Measurements from ENCODE around the gene TPPP2. TPM values are rescaled to one million over a fixed set of nuclear protein-coding genes. Genes with fewer than 3 reads are reported as not detected.

The TPPP2 gene
- total and polyA plus RNA-seq, 9 of the 15 experiments (the other 6 are each of a cell fraction or from before 2014, with no cell fraction given), result 0.18 TPM; not detected in 8

DNA sequence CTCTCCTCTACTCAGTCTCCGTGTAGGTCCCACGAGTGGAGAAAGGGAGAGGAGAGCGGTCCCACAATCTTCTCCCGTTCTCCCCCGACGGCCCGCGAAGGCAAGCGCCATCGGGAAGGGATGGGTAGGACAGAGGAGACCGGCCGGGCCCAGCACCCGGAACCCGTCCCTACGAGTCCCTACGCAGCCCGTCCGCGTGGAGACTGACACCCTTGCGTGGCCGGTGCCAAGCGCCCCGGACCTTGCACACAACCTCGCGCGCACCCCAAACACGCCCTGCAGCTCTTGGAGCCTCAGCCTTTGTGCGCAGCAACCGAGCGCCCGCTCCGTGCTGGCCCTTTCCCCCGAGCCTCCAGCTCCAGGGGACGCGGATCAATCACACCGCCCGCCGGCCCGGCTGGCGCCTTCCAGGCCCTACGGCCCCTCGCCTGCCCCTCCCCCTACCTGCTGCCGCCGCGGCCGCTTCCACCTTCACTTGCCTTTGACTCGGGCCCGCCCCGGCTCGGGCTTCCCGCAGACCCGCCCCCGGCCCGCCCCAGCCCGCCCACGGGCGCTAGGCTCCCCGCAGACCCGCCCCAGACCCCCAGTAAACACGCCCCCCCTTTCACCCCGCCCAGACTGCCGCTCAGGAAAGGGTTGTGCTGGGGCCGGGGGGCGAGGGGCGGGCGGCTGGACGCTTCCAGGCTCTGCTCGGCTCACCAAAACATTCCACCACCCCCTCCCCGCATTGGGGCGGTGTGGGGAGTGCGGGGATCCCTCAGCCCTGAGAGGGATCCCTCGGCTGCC lies 5.2 kb upstream of the TPPP2 start, which contains the start of gene NDRG2 (continued):
- TF ChIP-seq FOXM1 (IDR thresholded peaks at IDR 0.05; ENCODE audit: low read depth) (no peak), FOXM1 (CRISPR knock-in tag; IDR thresholded peaks at IDR 0.05; ENCODE audit: low read depth) (no peak), YY1 (IDR thresholded peaks at IDR 0.05; ENCODE audit: borderline replicate concordance in 1 of 3, control insufficient read depth in 1 of 3, extremely low read depth in 1 of 3, insufficient read depth in 3 of 3, insufficient read length in 1 of 3, insufficient replicate concordance in 2 of 3, low read depth in 1 of 3, low read length in 2 of 3) (no peak), ZNF764 (CRISPR knock-in tag; IDR thresholded peaks at IDR 0.05; ENCODE audit: low read depth) (no peak), JUND (IDR thresholded peaks at IDR 0.05; ENCODE audit: borderline replicate concordance, low read depth, low read length) (no peak), JUND (tag; IDR thresholded peaks at IDR 0.05; ENCODE audit: borderline replicate concordance, low read depth, low read length) (no peak; the same call in 2 of the 3 replicates), ZFP36 (IDR thresholded peaks at IDR 0.05; ENCODE audit: low read depth, low read length, partially characterized antibody) (no peak), SMARCB1 (IDR thresholded peaks at IDR 0.05; ENCODE audit: insufficient read length, low read depth) (no peak), ZNF507 (tag; conservative IDR thresholded peaks at IDR 0.05) (no peak), ZNF133 (CRISPR knock-in tag; IDR thresholded peaks at IDR 0.05) (no peak), POLR2B (IDR thresholded peaks at IDR 0.05; ENCODE audit: low read depth, partially characterized antibody) (no peak), CTBP1 (IDR thresholded peaks at IDR 0.05; ENCODE audit: borderline replicate concordance) (no peak), FOXK2 (conservative IDR thresholded peaks at IDR 0.05 in 1 of 2, IDR thresholded peaks at IDR 0.05 in 1 of 2; ENCODE audit: low read depth in 2 of 2) (no peak), CBX8 (IDR thresholded peaks at IDR 0.05; ENCODE audit: borderline replicate concordance, extremely low read depth, low read depth, low read length, poor library complexity, severe bottlenecking) (no peak), SMARCE1 (IDR thresholded peaks at IDR 0.05) (no peak), MYNN (IDR thresholded peaks at IDR 0.05) (no peak), MYNN (CRISPR knock-in tag; IDR thresholded peaks at IDR 0.05) (no peak), ZBTB17 (CRISPR knock-in tag; IDR thresholded peaks at IDR 0.05) (peak; percentile 48; the same call in 1 of the 2 replicates)
- TF ChIP-seq, protein P1, sequence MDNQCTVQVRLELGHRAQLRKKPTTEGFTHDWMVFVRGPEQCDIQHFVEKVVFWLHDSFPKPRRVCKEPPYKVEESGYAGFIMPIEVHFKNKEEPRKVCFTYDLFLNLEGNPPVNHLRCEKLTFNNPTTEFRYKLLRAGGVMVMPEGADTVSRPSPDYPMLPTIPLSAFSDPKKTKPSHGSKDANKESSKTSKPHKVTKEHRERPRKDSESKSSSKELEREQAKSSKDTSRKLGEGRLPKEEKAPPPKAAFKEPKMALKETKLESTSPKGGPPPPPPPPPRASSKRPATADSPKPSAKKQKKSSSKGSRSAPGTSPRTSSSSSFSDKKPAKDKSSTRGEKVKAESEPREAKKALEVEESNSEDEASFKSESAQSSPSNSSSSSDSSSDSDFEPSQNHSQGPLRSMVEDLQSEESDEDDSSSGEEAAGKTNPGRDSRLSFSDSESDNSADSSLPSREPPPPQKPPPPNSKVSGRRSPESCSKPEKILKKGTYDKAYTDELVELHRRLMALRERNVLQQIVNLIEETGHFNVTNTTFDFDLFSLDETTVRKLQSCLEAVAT (IDR thresholded peaks at IDR 0.05), result no peak
- TF ChIP-seq, protein P2, sequence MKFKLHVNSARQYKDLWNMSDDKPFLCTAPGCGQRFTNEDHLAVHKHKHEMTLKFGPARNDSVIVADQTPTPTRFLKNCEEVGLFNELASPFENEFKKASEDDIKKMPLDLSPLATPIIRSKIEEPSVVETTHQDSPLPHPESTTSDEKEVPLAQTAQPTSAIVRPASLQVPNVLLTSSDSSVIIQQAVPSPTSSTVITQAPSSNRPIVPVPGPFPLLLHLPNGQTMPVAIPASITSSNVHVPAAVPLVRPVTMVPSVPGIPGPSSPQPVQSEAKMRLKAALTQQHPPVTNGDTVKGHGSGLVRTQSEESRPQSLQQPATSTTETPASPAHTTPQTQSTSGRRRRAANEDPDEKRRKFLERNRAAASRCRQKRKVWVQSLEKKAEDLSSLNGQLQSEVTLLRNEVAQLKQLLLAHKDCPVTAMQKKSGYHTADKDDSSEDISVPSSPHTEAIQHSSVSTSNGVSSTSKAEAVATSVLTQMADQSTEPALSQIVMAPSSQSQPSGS (CRISPR knock-in tag; IDR thresholded peaks at IDR 0.05), result no peak
- TF ChIP-seq, protein P3, sequence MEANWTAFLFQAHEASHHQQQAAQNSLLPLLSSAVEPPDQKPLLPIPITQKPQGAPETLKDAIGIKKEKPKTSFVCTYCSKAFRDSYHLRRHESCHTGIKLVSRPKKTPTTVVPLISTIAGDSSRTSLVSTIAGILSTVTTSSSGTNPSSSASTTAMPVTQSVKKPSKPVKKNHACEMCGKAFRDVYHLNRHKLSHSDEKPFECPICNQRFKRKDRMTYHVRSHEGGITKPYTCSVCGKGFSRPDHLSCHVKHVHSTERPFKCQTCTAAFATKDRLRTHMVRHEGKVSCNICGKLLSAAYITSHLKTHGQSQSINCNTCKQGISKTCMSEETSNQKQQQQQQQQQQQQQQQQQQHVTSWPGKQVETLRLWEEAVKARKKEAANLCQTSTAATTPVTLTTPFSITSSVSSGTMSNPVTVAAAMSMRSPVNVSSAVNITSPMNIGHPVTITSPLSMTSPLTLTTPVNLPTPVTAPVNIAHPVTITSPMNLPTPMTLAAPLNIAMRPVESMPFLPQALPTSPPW (CRISPR knock-in tag; IDR thresholded peaks at IDR 0.05), result peak; percentile 90
- TF ChIP-seq, protein P4, sequence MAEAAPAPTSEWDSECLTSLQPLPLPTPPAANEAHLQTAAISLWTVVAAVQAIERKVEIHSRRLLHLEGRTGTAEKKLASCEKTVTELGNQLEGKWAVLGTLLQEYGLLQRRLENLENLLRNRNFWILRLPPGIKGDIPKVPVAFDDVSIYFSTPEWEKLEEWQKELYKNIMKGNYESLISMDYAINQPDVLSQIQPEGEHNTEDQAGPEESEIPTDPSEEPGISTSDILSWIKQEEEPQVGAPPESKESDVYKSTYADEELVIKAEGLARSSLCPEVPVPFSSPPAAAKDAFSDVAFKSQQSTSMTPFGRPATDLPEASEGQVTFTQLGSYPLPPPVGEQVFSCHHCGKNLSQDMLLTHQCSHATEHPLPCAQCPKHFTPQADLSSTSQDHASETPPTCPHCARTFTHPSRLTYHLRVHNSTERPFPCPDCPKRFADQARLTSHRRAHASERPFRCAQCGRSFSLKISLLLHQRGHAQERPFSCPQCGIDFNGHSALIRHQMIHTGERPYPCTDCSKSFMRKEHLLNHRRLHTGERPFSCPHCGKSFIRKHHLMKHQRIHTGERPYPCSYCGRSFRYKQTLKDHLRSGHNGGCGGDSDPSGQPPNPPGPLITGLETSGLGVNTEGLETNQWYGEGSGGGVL (CRISPR knock-in tag; IDR thresholded peaks at IDR 0.05), result no peak

Measured in K562 (cell line).